GM12878 (cell line): ENCODE measurements around the gene CYP4V2. TPM values are rescaled to one million over a fixed set of nuclear protein-coding genes. Genes with fewer than 3 reads are reported as not detected.

Source experiments
- ATF7 ChIP-seq: fragments of 450-650 bp; IDR thresholded peaks from 2 replicates; pipeline ENCODE4 v1.6.1; 2016; ENCODE audit warnings: low read depth, mild to moderate bottlenecking
- FOS ChIP-seq: IDR thresholded peaks from 3 replicates; pipeline ENCODE4 v1.6.1; 2011; ENCODE audit warnings: borderline replicate concordance; ENCODE audit not compliant: insufficient read length; ENCODE audit errors: extremely low read depth
- GABPA ChIP-seq: IDR thresholded peaks from 2 replicates; pipeline ENCODE4 v1.6.1; 2014; ENCODE audit warnings: antibody characterized with exemption, low read depth, mild to moderate bottlenecking, inconsistent platforms
- JUND ChIP-seq: IDR thresholded peaks from 2 replicates; pipeline ENCODE4 v1.6.1; 2012; ENCODE audit warnings: low read depth, mild to moderate bottlenecking, low read length, improper control_type of control experiment, moderate library complexity
- MTA2 ChIP-seq: fragments of 450-650 bp; IDR thresholded peaks from 2 replicates; pipeline ENCODE4 v1.6.1; 2016; ENCODE audit warnings: low read depth, mild to moderate bottlenecking, moderate library complexity
- MXI1 ChIP-seq: fragments of 150-350 bp; IDR thresholded peaks from 2 replicates; pipeline ENCODE4 v1.6.1; 2011; ENCODE audit warnings: low read depth, mild to moderate bottlenecking, inconsistent platforms, low read length, improper control_type of control experiment
- MYB ChIP-seq: fragments of 150-350 bp; IDR thresholded peaks from 2 replicates; pipeline ENCODE4 v1.6.1; 2014; ENCODE audit warnings: mild to moderate bottlenecking, low read depth, low read length, borderline replicate concordance
- NR2C1 ChIP-seq: fragments of 450-650 bp; IDR thresholded peaks from 2 replicates; pipeline ENCODE4 v1.6.1; 2017; ENCODE audit warnings: antibody characterized with exemption, mild to moderate bottlenecking, moderate library complexity
- POLR2A ChIP-seq: IDR thresholded peaks from 2 replicates; pipeline ENCODE4 v1.6.1; 2011; ENCODE audit warnings: low read depth, mild to moderate bottlenecking, low read length
- RELA ChIP-seq: fragments of 450-650 bp; IDR thresholded peaks from 2 replicates; pipeline ENCODE4 v1.8.0; 2014; ENCODE audit warnings: borderline replicate concordance; ENCODE audit not compliant: partially characterized antibody
- RFX5 ChIP-seq: IDR thresholded peaks from 2 replicates; pipeline ENCODE4 v1.6.1; 2011; ENCODE audit warnings: low read depth, low read length, improper control_type of control experiment
- SKIL ChIP-seq: fragments of 450-650 bp; IDR thresholded peaks from 2 replicates; pipeline ENCODE4 v1.6.1; 2017; ENCODE audit warnings: mild to moderate bottlenecking, low read depth, inconsistent platforms; ENCODE audit not compliant: poor library complexity, severe bottlenecking
- SMAD1 ChIP-seq: fragments of 450-650 bp; IDR thresholded peaks from 2 replicates; pipeline ENCODE4 v1.6.1; 2018; ENCODE audit warnings: mild to moderate bottlenecking, low read depth; ENCODE audit not compliant: partially characterized antibody
- TAF1 ChIP-seq: IDR thresholded peaks from 2 replicates; pipeline ENCODE4 v1.6.1; 2011; ENCODE audit warnings: mild to moderate bottlenecking, low read depth, low read length, borderline replicate concordance
- TARDBP ChIP-seq: IDR thresholded peaks from 2 replicates; pipeline ENCODE4 v1.6.1; 2016; ENCODE audit warnings: borderline replicate concordance
- ZNF622 ChIP-seq: fragments of 450-650 bp; IDR thresholded peaks from 2 replicates; pipeline ENCODE4 v1.6.1; 2017; ENCODE audit warnings: mild to moderate bottlenecking, inconsistent platforms
- polyA plus RNA-seq, 11 experiments: library from polyadenylated mRNA; depleted of rRNA in 4 of 11; unstranded in 6 of 11; stranded (reverse) in 5 of 11; fragments of >200 nt; fragmentation: Nextera tagmentation in 4 of 11; fragmentation: Illumina TruSeq in 1 of 11; extraction: Ambion mirVana in 4 of 11; extraction: Trizol in 1 of 11; gene quantifications; 1 replicate in 1 of 11; 2 replicates in 10 of 11; pipeline versions ENCODE4 v1.2.1 to v1.2.3, GENCODE V29; 2011 to 2016; ENCODE audit warnings: inconsistent platforms in 2 of 11, missing spikeins in 2 of 11, low read depth in 1 of 11
- total RNA-seq, 4 experiments: library from RNA; depleted of rRNA in 3 of 4; stranded (reverse); fragments of >200 nt in 3 of 4; fragmentation: Illumina TruSeq in 1 of 4; extraction: Trizol in 1 of 4; gene quantifications; 2 replicates each; pipeline versions ENCODE4 v1.2.1 to v1.2.3, GENCODE V29; 2013 to 2021
- TF ChIP-seq, protein P1 (sequence below): IDR thresholded peaks from 2 replicates; pipeline ENCODE4 v1.6.1; 2011; ENCODE audit warnings: borderline replicate concordance, low read depth, mild to moderate bottlenecking, moderate library complexity, low read length; ENCODE audit not compliant: insufficient read depth, poor library complexity, severe bottlenecking
- TF ChIP-seq, protein P2 (sequence below): fragments of 450-650 bp; IDR thresholded peaks from 2 replicates; pipeline ENCODE4 v1.6.1; 2017; ENCODE audit warnings: mild to moderate bottlenecking, moderate library complexity
- TF ChIP-seq, protein P3 (sequence below), 3 experiments: IDR thresholded peaks in 2 of 3; conservative IDR thresholded peaks in 1 of 3; 2 replicates each; pipeline ENCODE4 v1.5.1; 2011; ENCODE audit warnings: low read depth in 3 of 3, low read length in 3 of 3, mild to moderate bottlenecking in 3 of 3, control low read depth in 2 of 3, moderate library complexity in 2 of 3, inconsistent platforms in 1 of 3, mixed read lengths in 1 of 3; ENCODE audit not compliant: control insufficient read depth in 2 of 3, insufficient read depth in 1 of 3; ENCODE audit errors: extremely low read depth in 1 of 3

Gene CYP4V2
- total and polyA plus RNA-seq, 10 of the 15 experiments (the other 5 are each of a cell fraction or from before 2014, with no cell fraction given) = 1.2 to 8.2 (median 6.8) TPM

DNA sequence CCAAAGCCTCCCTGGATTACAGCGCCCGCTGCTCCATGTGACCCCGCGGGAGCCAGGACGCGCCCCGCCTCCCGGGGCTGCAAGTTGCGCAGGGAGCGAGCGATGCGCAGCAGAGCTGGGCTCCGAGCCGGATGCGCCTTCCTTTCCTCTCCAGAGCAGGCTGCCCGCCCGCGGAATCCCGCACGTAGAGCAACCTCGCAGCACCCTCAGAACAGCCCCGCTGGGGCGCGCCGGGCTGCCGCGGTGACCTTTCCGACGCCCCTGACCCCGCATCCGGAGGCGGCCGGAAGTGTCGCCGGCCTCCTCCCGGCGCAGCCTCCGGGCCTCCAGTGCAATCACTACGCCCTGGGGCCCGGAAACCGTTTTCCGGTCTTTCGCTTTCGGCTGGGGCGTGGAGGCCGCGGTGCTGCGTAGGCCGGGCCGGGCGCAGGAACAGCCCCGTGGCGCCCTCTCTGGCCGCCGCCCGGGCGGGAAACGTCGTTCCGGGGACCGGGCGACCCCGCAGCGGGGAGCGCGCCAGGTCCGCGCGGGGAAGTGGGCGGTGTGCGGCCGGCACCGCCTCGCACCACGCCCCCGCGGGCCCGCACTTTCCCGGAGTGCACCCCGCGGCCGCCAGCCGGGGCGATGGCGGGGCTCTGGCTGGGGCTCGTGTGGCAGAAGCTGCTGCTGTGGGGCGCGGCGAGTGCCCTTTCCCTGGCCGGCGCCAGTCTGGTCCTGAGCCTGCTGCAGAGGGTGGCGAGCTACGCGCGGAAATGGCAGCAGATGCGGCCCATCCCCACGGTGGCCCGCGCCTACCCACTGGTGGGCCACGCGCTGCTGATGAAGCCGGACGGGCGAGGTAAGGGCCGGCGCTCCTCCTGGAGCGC is at the start of gene CYP4V2 (continued):
- TF ChIP-seq, protein P1, sequence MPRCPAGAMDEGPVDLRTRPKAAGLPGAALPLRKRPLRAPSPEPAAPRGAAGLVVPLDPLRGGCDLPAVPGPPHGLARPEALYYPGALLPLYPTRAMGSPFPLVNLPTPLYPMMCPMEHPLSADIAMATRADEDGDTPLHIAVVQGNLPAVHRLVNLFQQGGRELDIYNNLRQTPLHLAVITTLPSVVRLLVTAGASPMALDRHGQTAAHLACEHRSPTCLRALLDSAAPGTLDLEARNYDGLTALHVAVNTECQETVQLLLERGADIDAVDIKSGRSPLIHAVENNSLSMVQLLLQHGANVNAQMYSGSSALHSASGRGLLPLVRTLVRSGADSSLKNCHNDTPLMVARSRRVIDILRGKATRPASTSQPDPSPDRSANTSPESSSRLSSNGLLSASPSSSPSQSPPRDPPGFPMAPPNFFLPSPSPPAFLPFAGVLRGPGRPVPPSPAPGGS = no peak
- no peak for TF ChIP-seq TARDBP
- TF ChIP-seq FOS = no peak
- TF ChIP-seq GABPA = peak; percentile 86
- TF ChIP-seq, protein P2, sequence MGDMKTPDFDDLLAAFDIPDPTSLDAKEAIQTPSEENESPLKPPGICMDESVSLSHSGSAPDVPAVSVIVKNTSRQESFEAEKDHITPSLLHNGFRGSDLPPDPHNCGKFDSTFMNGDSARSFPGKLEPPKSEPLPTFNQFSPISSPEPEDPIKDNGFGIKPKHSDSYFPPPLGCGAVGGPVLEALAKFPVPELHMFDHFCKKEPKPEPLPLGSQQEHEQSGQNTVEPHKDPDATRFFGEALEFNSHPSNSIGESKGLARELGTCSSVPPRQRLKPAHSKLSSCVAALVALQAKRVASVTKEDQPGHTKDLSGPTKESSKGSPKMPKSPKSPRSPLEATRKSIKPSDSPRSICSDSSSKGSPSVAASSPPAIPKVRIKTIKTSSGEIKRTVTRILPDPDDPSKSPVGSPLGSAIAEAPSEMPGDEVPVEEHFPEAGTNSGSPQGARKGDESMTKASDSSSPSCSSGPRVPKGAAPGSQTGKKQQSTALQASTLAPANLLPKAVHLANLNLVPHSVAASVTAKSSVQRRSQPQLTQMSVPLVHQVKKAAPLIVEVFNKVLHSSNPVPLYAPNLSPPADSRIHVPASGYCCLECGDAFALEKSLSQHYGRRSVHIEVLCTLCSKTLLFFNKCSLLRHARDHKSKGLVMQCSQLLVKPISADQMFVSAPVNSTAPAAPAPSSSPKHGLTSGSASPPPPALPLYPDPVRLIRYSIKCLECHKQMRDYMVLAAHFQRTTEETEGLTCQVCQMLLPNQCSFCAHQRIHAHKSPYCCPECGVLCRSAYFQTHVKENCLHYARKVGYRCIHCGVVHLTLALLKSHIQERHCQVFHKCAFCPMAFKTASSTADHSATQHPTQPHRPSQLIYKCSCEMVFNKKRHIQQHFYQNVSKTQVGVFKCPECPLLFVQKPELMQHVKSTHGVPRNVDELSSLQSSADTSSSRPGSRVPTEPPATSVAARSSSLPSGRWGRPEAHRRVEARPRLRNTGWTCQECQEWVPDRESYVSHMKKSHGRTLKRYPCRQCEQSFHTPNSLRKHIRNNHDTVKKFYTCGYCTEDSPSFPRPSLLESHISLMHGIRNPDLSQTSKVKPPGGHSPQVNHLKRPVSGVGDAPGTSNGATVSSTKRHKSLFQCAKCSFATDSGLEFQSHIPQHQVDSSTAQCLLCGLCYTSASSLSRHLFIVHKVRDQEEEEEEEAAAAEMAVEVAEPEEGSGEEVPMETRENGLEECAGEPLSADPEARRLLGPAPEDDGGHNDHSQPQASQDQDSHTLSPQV = peak; percentile 70; the same call in 1 of the 2 replicates
- peak; percentile 83 for TF ChIP-seq POLR2A
- TF ChIP-seq SKIL = no peak
- no peak for TF ChIP-seq SMAD1
- no peak for TF ChIP-seq MTA2
- 0 out of 2 replicates have a peak, but pooled peaks have one; percentile 53 for TF ChIP-seq MYB
- peak; percentile 90 for TF ChIP-seq NR2C1
- TF ChIP-seq RFX5 = no peak
- TF ChIP-seq RELA = peak; percentile 15
- TF ChIP-seq, protein P3, sequence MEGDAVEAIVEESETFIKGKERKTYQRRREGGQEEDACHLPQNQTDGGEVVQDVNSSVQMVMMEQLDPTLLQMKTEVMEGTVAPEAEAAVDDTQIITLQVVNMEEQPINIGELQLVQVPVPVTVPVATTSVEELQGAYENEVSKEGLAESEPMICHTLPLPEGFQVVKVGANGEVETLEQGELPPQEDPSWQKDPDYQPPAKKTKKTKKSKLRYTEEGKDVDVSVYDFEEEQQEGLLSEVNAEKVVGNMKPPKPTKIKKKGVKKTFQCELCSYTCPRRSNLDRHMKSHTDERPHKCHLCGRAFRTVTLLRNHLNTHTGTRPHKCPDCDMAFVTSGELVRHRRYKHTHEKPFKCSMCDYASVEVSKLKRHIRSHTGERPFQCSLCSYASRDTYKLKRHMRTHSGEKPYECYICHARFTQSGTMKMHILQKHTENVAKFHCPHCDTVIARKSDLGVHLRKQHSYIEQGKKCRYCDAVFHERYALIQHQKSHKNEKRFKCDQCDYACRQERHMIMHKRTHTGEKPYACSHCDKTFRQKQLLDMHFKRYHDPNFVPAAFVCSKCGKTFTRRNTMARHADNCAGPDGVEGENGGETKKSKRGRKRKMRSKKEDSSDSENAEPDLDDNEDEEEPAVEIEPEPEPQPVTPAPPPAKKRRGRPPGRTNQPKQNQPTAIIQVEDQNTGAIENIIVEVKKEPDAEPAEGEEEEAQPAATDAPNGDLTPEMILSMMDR (IDR thresholded peaks at IDR 0.05 in 2 of 3, conservative IDR thresholded peaks at IDR 0.05 in 1 of 3; ENCODE audit: control insufficient read depth in 2 of 3, extremely low read depth in 1 of 3, insufficient read depth in 1 of 3, low read depth in 3 of 3, low read length in 3 of 3) = peak; percentile 43 to 55 (median 44); a peak in 5 of 6 replicates
- TF ChIP-seq JUND = no peak
- TF ChIP-seq ZNF622 = no peak
- TF ChIP-seq TAF1 = peak; percentile 76; the same call in 1 of the 2 replicates
- no peak for TF ChIP-seq MXI1
- no peak for TF ChIP-seq ATF7
